Body of pancreas (tissue), 4 donors: ENCODE measurements around the gene BRD1. TPM values are rescaled to one million over a fixed set of nuclear protein-coding genes. Genes with fewer than 3 reads are reported as not detected.
"Not testable (repeated sequence)": the region's sequence is repeated elsewhere in the genome, so short reads cannot be mapped to it uniquely, and the experiment has no call there.

Source experiments
- ATAC-seq: fragments of 150-250 bp; one replicate; pipeline ENCODE4 v1.9.1; 2016
- DNase-seq, 4 donors: peaks; one replicate each; pipeline ENCODE4 v3.0.0-alpha.2; 2019
- H3K27ac ChIP-seq, 4 donors: fragments of 200-600 bp; sonication (generic); 1 replicate in 3 of 4; 2 replicates in 1 of 4; pipeline versions ENCODE4 v1.5.1 to v1.6.1; 2016 to 2019; ENCODE audit warnings: mild to moderate bottlenecking in 1 of 4, mixed read lengths in 1 of 4, moderate library complexity in 1 of 4
- H3K27me3 ChIP-seq, 2 donors: fragments of 200-600 bp; sonication (generic); one replicate each; pipeline ENCODE4 v1.6.0; 2016; ENCODE audit warnings: mild to moderate bottlenecking in 1 of 2
- H3K36me3 ChIP-seq, 2 donors: fragments of 200-600 bp; sonication (generic); replicated peaks in 1 of 2; 2 replicates each; pipeline ENCODE4 v1.5.1; 2016; ENCODE audit warnings: low read depth in 2 of 2; ENCODE audit not compliant: insufficient read depth in 1 of 2
- H3K4me1 ChIP-seq: fragments of 200-600 bp; sonication (generic); one replicate; pipeline ENCODE4 v1.6.0; 2016
- H3K4me3 ChIP-seq, 2 donors: fragments of 200-600 bp; sonication (generic); 1 replicate in 1 of 2; 2 replicates in 1 of 2; pipeline ENCODE4 v1.5.1; 2016 to 2019
- H3K9me3 ChIP-seq, 3 donors: fragments of 200-600 bp; sonication (generic); 1 replicate in 2 of 3; 2 replicates in 1 of 3; pipeline ENCODE4 v1.5.1; 2016
- POLR2A ChIP-seq, 3 donors: fragments of 450-650 bp; IDR thresholded peaks; one replicate each; pipeline ENCODE4 v1.6.1; 2016; ENCODE audit warnings: antibody characterized with exemption in 3 of 3, mild to moderate bottlenecking in 2 of 3
- WGBS, 2 donors: methylation state at CpG; one replicate each; pipeline ENCODE4 v1.1.5; 2017; 5-methylcytosine and 5-hydroxymethylcytosine counted together
- intact Hi-C: fragments of 100-400 bp; cut with DNase I; formaldehyde crosslinking; loops from one replicate; pipeline ENCODE4 v1.15.1; 2023
- total RNA-seq, 2 donors: library from RNA; depleted of rRNA; stranded (reverse); fragments of >200 nt; gene quantifications; one replicate each; pipeline ENCODE4 v1.1.0, GENCODE V29; 2016
- TF ChIP-seq, protein P1 (sequence below), 7 experiments: fragments of 450-650 bp in 4 of 7; fragments of 200-600 bp in 3 of 7; sonication (generic) in 3 of 7; IDR thresholded peaks; one replicate each; pipeline ENCODE4 v1.5.1; 2016 to 2019; ENCODE audit warnings: antibody characterized with exemption in 7 of 7

The BRD1 gene
- total RNA-seq, 2 donors from 2014 or later = 21.8 to 36.9 TPM

DNA sequence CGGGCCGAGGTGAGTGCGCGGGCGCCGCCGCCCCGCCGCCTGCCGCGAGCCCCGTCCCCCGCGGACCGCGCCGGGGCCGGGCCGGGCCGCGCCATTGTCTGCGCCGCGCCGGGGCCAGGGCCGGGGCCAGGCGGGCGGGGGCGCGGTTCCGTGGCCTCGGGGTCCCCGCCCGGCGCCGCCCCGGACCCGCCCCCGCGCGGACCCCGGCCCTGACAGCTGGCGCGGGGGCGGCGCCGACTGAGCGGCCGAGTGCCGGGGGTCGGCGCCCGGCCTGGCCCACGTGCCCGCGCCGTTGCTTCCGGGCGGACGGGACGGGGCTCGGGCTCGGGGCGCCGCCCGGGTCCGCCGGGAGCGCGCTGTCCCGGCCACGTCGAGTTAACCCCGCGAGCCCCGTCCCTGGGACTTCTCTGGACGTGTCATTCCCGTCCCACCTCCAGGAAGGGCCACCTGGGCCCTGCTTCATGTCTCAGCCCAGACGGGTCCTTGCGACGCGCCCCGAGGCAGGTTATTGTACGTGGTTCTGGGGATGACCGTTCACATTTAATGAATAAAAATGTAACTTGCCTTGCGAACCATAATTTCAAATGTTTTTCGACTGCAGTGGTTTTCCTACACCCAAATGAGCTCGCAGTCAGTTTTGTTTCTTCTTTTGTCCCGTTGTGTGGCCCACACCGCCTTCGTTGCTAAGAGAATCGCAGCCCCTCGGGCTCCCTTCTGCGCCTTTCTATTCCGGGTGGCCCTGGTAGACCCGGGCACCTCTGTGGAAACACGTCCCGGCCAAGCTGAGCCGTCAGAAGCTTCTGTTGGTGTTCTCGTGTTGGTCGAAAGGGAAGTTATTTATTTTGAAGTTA, 26.5 kb upstream of the BRD1 start:
- WGBS, 2 donors = 1 to 2% methylated on average over 35 to 54 of the region's 101 CpGs
- intact Hi-C loops = loop anchor here (10.0 kb wide), 1 partner anchor 61 kb away; the partner anchor contains the start of genes ALG12 and CRELD2
- ATAC-seq (peak; percentile 3), DNase-seq (peak; percentile 35 to 51 (median 50))
- Histone ChIP-seq H3K36me3 (no peaks in the 10 kb centered on the region), H3K4me1 (peaks cover 56% of the 10 kb centered on the region), H3K4me3 (peak overlapping the region in 1 of 2 donors; percentile 6), H3K9me3 (no peaks in the 10 kb centered on the region), H3K27ac (peak overlapping the region; percentile 58 to 85 (median 66)), H3K27me3 (peaks cover 0 to 3% of the 10 kb centered on the region in 2 donors)
- TF ChIP-seq, protein P1, sequence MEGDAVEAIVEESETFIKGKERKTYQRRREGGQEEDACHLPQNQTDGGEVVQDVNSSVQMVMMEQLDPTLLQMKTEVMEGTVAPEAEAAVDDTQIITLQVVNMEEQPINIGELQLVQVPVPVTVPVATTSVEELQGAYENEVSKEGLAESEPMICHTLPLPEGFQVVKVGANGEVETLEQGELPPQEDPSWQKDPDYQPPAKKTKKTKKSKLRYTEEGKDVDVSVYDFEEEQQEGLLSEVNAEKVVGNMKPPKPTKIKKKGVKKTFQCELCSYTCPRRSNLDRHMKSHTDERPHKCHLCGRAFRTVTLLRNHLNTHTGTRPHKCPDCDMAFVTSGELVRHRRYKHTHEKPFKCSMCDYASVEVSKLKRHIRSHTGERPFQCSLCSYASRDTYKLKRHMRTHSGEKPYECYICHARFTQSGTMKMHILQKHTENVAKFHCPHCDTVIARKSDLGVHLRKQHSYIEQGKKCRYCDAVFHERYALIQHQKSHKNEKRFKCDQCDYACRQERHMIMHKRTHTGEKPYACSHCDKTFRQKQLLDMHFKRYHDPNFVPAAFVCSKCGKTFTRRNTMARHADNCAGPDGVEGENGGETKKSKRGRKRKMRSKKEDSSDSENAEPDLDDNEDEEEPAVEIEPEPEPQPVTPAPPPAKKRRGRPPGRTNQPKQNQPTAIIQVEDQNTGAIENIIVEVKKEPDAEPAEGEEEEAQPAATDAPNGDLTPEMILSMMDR (IDR thresholded peaks at IDR 0.05) = no peak
- TF ChIP-seq POLR2A (IDR thresholded peaks at IDR 0.05) = peak in 1 of 3 donors; percentile 34

DNA sequence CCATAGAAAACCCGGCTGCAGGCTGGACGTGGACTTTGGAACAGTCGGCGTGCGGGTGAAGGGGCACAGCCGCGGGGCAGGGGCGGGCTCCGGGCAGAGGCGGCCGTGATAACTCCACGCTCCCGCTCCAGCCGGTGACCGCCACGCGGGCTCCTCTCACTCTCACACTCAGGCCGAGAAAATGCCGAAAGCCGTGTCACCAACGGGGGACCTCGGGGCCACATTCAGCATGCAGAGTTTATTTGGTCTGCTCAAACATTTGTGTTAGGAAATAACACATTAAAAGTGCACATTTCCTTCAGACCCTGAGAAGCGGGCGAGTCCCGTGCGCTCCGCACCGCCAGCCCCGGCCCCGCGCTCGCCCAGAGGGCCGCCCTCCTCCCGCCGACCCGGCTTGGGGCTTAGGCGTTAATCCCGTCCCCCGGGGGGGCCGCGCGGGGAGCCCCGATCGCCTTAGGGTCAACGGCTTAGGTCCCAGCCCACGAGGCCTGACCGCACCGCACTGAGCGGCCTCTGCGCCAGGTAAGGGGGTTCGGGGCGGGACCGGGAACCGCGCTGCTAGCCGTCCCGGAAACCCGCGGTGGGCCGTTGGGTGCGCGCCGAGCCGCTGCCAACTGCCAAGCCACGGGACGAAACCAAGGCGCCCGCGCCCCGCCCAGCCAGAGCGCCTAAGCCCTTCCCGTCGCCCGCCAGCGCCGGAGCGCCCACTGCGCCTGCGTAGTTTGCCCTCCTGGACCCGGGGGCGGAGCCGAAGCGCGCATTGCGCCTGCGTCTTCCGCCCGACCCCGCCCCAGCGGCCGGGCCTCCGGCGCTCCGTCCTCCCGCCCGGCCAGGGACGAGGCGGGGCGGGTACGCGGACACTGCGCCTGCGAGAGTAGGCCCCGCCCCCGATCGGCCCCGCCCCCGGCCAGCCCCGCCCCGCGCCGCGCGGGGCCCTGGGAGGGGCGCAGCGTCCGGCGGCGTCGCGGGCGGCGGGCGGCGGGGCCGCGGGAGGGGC, 25.5 kb upstream of the BRD1 start, which contains the start of gene ZBED4:
ZBED4 (plus strand) TSS at position 947 of the 997 bp plus-strand sequence. CDS start 29,819 bp downstream, outside the sequence.
- Histone ChIP-seq H3K4me3 (peak within 1 kb of the TSS; percentile 21 to 41), H3K27me3 (peaks cover 0 to 11% of the 10 kb centered on the region in 2 donors), H3K4me1 (peaks cover 63% of the 10 kb centered on the region), H3K27ac (peak within 1 kb of the TSS; percentile 95 to 99 (median 98)), H3K9me3 (no peaks in the 10 kb centered on the region), H3K36me3 (no peaks in the 10 kb centered on the region)
- peak; percentile 98 to 99 (median 99) for DNase-seq
- TF ChIP-seq, protein P1 (IDR thresholded peaks at IDR 0.05) = no peak
- peak; percentile 90 to 92 (median 91) for TF ChIP-seq POLR2A (IDR thresholded peaks at IDR 0.05)
- WGBS, 2 donors = 1% methylated on average over 19 to 68 of the region's 127 CpGs
- peak; percentile 89 for ATAC-seq
- intact Hi-C loops = loop anchor here (10.0 kb wide), 1 partner anchor 62 kb away; the partner anchor contains the start of genes ALG12 and CRELD2

DNA sequence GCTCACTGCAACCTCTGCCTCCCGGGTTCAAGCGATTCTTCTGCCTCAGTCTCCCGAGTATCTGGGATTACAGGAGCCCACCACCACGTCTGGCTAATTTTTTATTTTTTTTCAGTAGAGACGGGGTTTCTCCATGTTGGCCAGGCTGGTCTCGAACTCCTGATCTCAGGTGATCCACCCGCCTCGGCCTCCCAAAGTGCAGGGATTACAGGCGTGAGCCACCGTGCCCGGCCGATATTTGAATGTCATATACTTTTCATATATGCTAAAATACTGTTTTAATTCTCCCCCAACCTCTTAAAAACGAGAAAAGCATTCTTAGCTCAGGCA, 24.9 kb upstream of the BRD1 start:
- Histone ChIP-seq H3K27me3 (peaks cover 0 to 18% of the 10 kb centered on the region in 2 donors), H3K4me1 (peaks cover 61% of the 10 kb centered on the region), H3K27ac (peak overlapping the region; percentile 95 to 99 (median 98))
- intact Hi-C loops = loop anchor here (10.0 kb wide), 1 partner anchor 62 kb away; the partner anchor contains the start of genes ALG12 and CRELD2
- H3K4me3 ChIP-seq, H3K36me3 ChIP-seq, DNase-seq, H3K9me3 ChIP-seq, ATAC-seq: not testable (repeated sequence)
- WGBS, 2 donors = 40 to 42% methylated on average over 13 of the region's 13 CpGs

DNA sequence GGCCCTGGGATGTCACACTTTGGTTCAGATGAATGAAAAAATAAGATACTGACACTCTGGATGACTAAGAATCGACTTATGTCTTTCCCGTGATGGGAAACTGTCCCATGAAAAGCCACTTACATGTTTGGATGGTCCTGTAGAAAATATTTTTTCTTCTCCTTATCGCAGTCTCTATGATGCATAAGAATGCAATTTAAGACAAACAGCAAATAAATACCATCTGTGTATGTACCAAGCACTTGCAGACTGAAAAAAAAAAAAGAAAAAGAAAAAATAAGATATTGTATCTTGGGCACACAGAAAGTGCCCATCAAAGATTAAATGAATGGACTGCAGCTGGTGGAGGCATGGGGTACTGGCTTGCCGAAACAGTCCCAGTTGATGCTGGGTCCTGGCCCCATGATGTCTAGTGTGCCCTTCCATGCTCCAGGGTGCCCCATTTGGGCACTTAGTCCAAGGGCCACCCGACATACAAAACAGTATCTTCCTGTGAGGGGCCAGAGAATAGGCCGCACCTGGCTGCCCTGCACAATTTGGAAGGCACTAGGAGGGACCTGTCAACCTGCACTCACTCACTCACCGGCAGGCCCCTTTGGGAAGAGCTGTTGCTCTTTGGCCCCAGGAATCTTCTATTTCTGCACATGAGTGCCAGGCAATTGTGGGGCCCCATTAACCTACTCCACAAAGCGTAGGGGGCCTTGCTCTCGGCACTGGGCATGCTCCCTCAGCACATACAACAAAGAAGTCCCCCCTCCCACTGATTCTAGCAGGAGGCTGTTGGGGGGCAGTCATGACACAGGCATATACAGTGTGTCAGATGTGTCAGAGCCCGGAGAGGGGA, 23.5 kb upstream of the BRD1 start:
- ATAC-seq = no peak
- intact Hi-C loops = loop anchor here (10.0 kb wide), 1 partner anchor 64 kb away; the partner anchor contains the start of genes ALG12 and CRELD2
- TF ChIP-seq, protein P1 (IDR thresholded peaks at IDR 0.05) = no peak
- TF ChIP-seq POLR2A (IDR thresholded peaks at IDR 0.05) = no peak
- 79 to 87% methylated on average over 6 to 10 of the region's 10 CpGs for WGBS, 2 donors
- Histone ChIP-seq H3K4me3 (no peak overlapping the region), H3K27me3 (peaks cover 0 to 18% of the 10 kb centered on the region in 2 donors), H3K36me3 (no peaks in the 10 kb centered on the region), H3K4me1 (peaks cover 48% of the 10 kb centered on the region), H3K9me3 (no peaks in the 10 kb centered on the region), H3K27ac (no peak overlapping the region)
- no peak for DNase-seq
